Measurements from ENCODE around the gene BSG. TPM values are rescaled to one million over a fixed set of nuclear protein-coding genes. Genes with fewer than 3 reads are reported as not detected.
"Not testable (repeated sequence)": the region's sequence is repeated elsewhere in the genome, so short reads cannot be mapped to it uniquely, and the experiment has no call there.

BSG gene
- polyA plus RNA-seq, 1 donor from 2014 or later = 209 TPM

- Histone ChIP-seq H3F3A (ENCODE audit: insufficient read depth, low read length, poor library complexity, severe bottlenecking) (no peaks in the 10 kb centered on the region), H3K27me3 (ENCODE audit: insufficient read depth, low read depth, low read length) (no peaks in the 10 kb centered on the region), H3K27ac (ENCODE audit: low read length) (no peak overlapping the region), H3K4me3 (ENCODE audit: low read length) (no peak overlapping the region), H3K36me3 (ENCODE audit: insufficient read depth, low read length) (no peaks in the 10 kb centered on the region), H3K9me3 (ENCODE audit: low read length) (no peaks in the 10 kb centered on the region), H3K9ac (ENCODE audit: low read length) (no peak overlapping the region), H3K9me2 (ENCODE audit: insufficient read depth, low read length) (no peaks in the 10 kb centered on the region), H4K20me1 (ENCODE audit: insufficient read depth) (no peaks in the 10 kb centered on the region), H3K79me2 (replicated peaks; ENCODE audit: insufficient read depth, low read length) (no peaks in the 10 kb centered on the region), H2AFZ (ENCODE audit: low read depth, low read length) (no peak overlapping the region), H3K4me2 (ENCODE audit: low read length) (no peak overlapping the region)
- TF ChIP-seq SMC3 (conservative IDR thresholded peaks at IDR 0.05; ENCODE audit: poor library complexity) = no peak
- no peak for TF ChIP-seq EZH2 (IDR thresholded peaks at IDR 0.05; ENCODE audit: borderline replicate concordance, insufficient read depth, low read length, poor library complexity, severe bottlenecking)
- TF ChIP-seq EP300 (conservative IDR thresholded peaks at IDR 0.05; ENCODE audit: poor library complexity, severe bottlenecking) = no peak
- TF ChIP-seq, protein P1, sequence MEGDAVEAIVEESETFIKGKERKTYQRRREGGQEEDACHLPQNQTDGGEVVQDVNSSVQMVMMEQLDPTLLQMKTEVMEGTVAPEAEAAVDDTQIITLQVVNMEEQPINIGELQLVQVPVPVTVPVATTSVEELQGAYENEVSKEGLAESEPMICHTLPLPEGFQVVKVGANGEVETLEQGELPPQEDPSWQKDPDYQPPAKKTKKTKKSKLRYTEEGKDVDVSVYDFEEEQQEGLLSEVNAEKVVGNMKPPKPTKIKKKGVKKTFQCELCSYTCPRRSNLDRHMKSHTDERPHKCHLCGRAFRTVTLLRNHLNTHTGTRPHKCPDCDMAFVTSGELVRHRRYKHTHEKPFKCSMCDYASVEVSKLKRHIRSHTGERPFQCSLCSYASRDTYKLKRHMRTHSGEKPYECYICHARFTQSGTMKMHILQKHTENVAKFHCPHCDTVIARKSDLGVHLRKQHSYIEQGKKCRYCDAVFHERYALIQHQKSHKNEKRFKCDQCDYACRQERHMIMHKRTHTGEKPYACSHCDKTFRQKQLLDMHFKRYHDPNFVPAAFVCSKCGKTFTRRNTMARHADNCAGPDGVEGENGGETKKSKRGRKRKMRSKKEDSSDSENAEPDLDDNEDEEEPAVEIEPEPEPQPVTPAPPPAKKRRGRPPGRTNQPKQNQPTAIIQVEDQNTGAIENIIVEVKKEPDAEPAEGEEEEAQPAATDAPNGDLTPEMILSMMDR (IDR thresholded peaks at IDR 0.05; ENCODE audit: poor library complexity, severe bottlenecking) = no peak
- no peak for TF ChIP-seq TAF1 (IDR thresholded peaks at IDR 0.05; ENCODE audit: low read depth)
- TF ChIP-seq, protein P2, sequence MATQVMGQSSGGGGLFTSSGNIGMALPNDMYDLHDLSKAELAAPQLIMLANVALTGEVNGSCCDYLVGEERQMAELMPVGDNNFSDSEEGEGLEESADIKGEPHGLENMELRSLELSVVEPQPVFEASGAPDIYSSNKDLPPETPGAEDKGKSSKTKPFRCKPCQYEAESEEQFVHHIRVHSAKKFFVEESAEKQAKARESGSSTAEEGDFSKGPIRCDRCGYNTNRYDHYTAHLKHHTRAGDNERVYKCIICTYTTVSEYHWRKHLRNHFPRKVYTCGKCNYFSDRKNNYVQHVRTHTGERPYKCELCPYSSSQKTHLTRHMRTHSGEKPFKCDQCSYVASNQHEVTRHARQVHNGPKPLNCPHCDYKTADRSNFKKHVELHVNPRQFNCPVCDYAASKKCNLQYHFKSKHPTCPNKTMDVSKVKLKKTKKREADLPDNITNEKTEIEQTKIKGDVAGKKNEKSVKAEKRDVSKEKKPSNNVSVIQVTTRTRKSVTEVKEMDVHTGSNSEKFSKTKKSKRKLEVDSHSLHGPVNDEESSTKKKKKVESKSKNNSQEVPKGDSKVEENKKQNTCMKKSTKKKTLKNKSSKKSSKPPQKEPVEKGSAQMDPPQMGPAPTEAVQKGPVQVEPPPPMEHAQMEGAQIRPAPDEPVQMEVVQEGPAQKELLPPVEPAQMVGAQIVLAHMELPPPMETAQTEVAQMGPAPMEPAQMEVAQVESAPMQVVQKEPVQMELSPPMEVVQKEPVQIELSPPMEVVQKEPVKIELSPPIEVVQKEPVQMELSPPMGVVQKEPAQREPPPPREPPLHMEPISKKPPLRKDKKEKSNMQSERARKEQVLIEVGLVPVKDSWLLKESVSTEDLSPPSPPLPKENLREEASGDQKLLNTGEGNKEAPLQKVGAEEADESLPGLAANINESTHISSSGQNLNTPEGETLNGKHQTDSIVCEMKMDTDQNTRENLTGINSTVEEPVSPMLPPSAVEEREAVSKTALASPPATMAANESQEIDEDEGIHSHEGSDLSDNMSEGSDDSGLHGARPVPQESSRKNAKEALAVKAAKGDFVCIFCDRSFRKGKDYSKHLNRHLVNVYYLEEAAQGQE (IDR thresholded peaks at IDR 0.05; ENCODE audit: borderline replicate concordance) = no peak
- no peak for TF ChIP-seq MXI1 (conservative IDR thresholded peaks at IDR 0.05; ENCODE audit: poor library complexity, severe bottlenecking)
- TF ChIP-seq RAD21 (conservative IDR thresholded peaks at IDR 0.05) = no peak
- TF ChIP-seq POLR2AphosphoS5 (IDR thresholded peaks at IDR 0.05) = no peak
Measured at GRCh38 chr19:628168-628567, 55.8 kb downstream of the BSG start.

DNA sequence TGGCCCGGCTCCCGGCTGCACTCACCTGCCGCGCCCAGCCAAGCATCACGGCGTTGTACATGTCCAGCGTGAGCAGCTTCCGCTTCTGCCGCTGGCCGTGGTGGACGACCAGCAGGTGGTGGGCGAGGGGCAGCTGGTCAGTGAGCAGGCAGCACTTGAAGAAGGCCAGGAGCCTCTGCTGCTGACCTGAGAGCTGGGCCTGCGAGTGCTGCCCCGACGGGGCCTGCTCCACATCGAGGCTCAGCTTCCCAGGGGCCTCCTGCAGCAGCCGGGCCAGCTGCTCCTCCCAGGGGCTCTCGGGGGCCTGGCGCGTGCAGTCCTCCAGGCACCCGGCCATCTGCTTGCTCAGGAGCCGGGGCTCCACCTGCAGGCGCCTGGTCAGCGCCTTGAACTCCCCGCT is 57.1 kb downstream of the BSG start:
- H3F3A ChIP-seq (ENCODE audit: insufficient read depth, low read length, poor library complexity, severe bottlenecking); H3K9me2 ChIP-seq (ENCODE audit: insufficient read depth, low read length); H3K27ac ChIP-seq (ENCODE audit: low read length); H3K9ac ChIP-seq (ENCODE audit: low read length); H3K36me3 ChIP-seq (ENCODE audit: insufficient read depth, low read length); H3K4me3 ChIP-seq (ENCODE audit: low read length); H3K9me3 ChIP-seq (ENCODE audit: low read length); H3K27me3 ChIP-seq (ENCODE audit: insufficient read depth, low read depth, low read length); H4K20me1 ChIP-seq (ENCODE audit: insufficient read depth); H3K4me2 ChIP-seq (ENCODE audit: low read length); H2AFZ ChIP-seq (ENCODE audit: low read depth, low read length); H3K79me2 ChIP-seq (replicated peaks; ENCODE audit: insufficient read depth, low read length): not testable (repeated sequence)

Measured in neural cell (in vitro differentiated cells).